ENCODE data around the gene CTCF. TPM values are rescaled to one million over a fixed set of nuclear protein-coding genes. Genes with fewer than 3 reads are reported as not detected.

The CTCF gene
- total and polyA plus RNA-seq, 2 experiments from 2014 or later = 64.5 to 72.3 TPM

DNA sequence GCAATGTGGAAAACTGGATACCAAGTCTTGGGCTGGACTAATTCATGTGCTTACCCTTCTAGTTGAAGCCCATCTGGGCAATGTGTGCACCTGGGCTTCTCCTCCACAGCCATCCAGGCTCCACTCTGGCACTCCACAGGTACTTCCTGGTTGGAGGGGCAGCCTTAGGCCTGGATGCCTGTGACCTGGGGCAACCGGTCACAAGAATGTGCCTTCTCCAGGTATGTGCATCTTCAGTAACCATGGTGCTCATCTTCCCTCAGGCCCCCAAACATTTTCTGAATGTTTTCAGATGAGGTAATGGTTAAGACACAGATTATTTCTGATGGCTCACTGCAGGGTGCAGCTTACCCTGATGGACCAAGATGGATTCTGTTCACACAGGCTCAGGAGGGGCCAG is 115.4 kb downstream of the CTCF start (continued):
- TF ChIP-seq, protein P1, sequence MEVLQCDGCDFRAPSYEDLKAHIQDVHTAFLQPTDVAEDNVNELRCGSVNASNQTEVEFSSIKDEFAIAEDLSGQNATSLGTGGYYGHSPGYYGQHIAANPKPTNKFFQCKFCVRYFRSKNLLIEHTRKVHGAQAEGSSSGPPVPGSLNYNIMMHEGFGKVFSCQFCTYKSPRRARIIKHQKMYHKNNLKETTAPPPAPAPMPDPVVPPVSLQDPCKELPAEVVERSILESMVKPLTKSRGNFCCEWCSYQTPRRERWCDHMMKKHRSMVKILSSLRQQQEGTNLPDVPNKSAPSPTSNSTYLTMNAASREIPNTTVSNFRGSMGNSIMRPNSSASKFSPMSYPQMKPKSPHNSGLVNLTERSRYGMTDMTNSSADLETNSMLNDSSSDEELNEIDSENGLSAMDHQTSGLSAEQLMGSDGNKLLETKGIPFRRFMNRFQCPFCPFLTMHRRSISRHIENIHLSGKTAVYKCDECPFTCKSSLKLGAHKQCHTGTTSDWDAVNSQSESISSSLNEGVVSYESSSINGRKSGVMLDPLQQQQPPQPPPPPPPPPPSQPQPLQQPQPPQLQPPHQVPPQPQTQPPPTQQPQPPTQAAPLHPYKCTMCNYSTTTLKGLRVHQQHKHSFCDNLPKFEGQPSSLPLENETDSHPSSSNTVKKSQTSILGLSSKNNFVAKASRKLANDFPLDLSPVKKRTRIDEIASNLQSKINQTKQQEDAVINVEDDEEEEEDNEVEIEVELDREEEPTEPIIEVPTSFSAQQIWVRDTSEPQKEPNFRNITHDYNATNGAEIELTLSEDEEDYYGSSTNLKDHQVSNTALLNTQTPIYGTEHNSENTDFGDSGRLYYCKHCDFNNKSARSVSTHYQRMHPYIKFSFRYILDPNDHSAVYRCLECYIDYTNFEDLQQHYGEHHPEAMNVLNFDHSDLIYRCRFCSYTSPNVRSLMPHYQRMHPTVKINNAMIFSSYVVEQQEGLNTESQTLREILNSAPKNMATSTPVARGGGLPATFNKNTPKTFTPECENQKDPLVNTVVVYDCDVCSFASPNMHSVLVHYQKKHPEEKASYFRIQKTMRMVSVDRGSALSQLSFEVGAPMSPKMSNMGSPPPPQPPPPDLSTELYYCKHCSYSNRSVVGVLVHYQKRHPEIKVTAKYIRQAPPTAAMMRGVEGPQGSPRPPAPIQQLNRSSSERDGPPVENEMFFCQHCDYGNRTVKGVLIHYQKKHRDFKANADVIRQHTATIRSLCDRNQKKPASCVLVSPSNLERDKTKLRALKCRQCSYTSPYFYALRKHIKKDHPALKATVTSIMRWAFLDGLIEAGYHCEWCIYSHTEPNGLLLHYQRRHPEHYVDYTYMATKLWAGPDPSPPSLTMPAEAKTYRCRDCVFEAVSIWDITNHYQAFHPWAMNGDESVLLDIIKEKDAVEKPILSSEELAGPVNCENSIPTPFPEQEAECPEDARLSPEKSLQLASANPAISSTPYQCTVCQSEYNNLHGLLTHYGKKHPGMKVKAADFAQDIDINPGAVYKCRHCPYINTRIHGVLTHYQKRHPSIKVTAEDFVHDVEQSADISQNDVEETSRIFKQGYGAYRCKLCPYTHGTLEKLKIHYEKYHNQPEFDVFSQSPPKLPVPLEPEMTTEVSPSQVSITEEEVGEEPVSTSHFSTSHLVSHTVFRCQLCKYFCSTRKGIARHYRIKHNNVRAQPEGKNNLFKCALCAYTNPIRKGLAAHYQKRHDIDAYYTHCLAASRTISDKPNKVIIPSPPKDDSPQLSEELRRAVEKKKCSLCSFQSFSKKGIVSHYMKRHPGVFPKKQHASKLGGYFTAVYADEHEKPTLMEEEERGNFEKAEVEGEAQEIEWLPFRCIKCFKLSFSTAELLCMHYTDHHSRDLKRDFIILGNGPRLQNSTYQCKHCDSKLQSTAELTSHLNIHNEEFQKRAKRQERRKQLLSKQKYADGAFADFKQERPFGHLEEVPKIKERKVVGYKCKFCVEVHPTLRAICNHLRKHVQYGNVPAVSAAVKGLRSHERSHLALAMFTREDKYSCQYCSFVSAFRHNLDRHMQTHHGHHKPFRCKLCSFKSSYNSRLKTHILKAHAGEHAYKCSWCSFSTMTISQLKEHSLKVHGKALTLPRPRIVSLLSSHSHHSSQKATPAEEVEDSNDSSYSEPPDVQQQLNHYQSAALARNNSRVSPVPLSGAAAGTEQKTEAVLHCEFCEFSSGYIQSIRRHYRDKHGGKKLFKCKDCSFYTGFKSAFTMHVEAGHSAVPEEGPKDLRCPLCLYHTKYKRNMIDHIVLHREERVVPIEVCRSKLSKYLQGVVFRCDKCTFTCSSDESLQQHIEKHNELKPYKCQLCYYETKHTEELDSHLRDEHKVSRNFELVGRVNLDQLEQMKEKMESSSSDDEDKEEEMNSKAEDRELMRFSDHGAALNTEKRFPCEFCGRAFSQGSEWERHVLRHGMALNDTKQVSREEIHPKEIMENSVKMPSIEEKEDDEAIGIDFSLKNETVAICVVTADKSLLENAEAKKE (CRISPR knock-in tag; IDR thresholded peaks at IDR 0.05) = no peak
- TF ChIP-seq, protein P2, sequence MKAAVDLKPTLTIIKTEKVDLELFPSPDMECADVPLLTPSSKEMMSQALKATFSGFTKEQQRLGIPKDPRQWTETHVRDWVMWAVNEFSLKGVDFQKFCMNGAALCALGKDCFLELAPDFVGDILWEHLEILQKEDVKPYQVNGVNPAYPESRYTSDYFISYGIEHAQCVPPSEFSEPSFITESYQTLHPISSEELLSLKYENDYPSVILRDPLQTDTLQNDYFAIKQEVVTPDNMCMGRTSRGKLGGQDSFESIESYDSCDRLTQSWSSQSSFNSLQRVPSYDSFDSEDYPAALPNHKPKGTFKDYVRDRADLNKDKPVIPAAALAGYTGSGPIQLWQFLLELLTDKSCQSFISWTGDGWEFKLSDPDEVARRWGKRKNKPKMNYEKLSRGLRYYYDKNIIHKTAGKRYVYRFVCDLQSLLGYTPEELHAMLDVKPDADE (IDR thresholded peaks at IDR 0.05) = no peak
- TF ChIP-seq EZH2 (IDR thresholded peaks at IDR 0.05; ENCODE audit: low read depth, unreplicated experiment) (no peak), NANOG (IDR thresholded peaks at IDR 0.05; ENCODE audit: borderline replicate concordance) (no peak), JUNB (IDR thresholded peaks at IDR 0.05; ENCODE audit: unreplicated experiment) (no peak), POLR2AphosphoS5 (IDR thresholded peaks at IDR 0.05; ENCODE audit: low read depth) (no peak), STAT1 (IDR thresholded peaks at IDR 0.05; ENCODE audit: unreplicated experiment) (no peak), EZH2phosphoT487 (IDR thresholded peaks at IDR 0.05; ENCODE audit: unreplicated experiment) (no peak), ZNF331 (CRISPR knock-in tag; IDR thresholded peaks at IDR 0.05; ENCODE audit: low read depth) (no peak)
- TF ChIP-seq, protein P3, sequence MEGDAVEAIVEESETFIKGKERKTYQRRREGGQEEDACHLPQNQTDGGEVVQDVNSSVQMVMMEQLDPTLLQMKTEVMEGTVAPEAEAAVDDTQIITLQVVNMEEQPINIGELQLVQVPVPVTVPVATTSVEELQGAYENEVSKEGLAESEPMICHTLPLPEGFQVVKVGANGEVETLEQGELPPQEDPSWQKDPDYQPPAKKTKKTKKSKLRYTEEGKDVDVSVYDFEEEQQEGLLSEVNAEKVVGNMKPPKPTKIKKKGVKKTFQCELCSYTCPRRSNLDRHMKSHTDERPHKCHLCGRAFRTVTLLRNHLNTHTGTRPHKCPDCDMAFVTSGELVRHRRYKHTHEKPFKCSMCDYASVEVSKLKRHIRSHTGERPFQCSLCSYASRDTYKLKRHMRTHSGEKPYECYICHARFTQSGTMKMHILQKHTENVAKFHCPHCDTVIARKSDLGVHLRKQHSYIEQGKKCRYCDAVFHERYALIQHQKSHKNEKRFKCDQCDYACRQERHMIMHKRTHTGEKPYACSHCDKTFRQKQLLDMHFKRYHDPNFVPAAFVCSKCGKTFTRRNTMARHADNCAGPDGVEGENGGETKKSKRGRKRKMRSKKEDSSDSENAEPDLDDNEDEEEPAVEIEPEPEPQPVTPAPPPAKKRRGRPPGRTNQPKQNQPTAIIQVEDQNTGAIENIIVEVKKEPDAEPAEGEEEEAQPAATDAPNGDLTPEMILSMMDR (conservative IDR thresholded peaks at IDR 0.05; ENCODE audit: low read depth in 2 of 2) = no peak
